GM18858 (cell line): ENCODE data around the gene CPT2.

Source experiments
- ATAC-seq: cut with Tn5 transposase; IDR thresholded peaks from one replicate; pipeline ENCODE4 v1.9.1; 2021; ENCODE audit not compliant: unreplicated experiment

Gene CPT2

GRCh38 chr1:53196485-53197290 lies at the start of gene CPT2:
Gene CPT2, plus strand, starts transcription at chr1:53196824. Its CDS starts 120 bp downstream, at chr1:53196944.
- ATAC-seq: peak; percentile 91

GRCh38 chr1:53147174-53147573 lies 49.5 kb upstream of the CPT2 start:
- ATAC-seq: no peak

GRCh38 chr1:53148123-53148522 lies 48.5 kb upstream of the CPT2 start:
- no peak for ATAC-seq

- ATAC-seq: no peak
Measured at GRCh38 chr1:53153752-53154151, 42.9 kb upstream of the CPT2 start.

- ATAC-seq: no peak
Measured at GRCh38 chr1:53154859-53155438, 41.7 kb upstream of the CPT2 start.

GRCh38 chr1:53155534-53155933 lies 41.1 kb upstream of the CPT2 start:
- ATAC-seq: no peak

GRCh38 chr1:53155945-53156344 lies 40.7 kb upstream of the CPT2 start:
- ATAC-seq: no peak

GRCh38 chr1:53156783-53157182 lies 39.8 kb upstream of the CPT2 start:
- no peak for ATAC-seq

- ATAC-seq: no peak
Measured at GRCh38 chr1:53158900-53159299, 37.7 kb upstream of the CPT2 start.

- ATAC-seq: no peak
Measured at GRCh38 chr1:53160924-53161378, 35.7 kb upstream of the CPT2 start.

GRCh38 chr1:53162621-53163020 lies 34.0 kb upstream of the CPT2 start:
- no peak for ATAC-seq

- ATAC-seq: no peak
Measured at GRCh38 chr1:53163291-53163768, 33.3 kb upstream of the CPT2 start.

- ATAC-seq: no peak
Measured at GRCh38 chr1:53165408-53165961, 31.1 kb upstream of the CPT2 start.

- no peak for ATAC-seq
Measured at GRCh38 chr1:53166366-53166765, 30.3 kb upstream of the CPT2 start.

- ATAC-seq: no peak
Measured at GRCh38 chr1:53166912-53167311, 29.7 kb upstream of the CPT2 start.

- no peak for ATAC-seq
Measured at GRCh38 chr1:53172426-53173128, 24.0 kb upstream of the CPT2 start.

GRCh38 chr1:53174971-53175913 lies 21.4 kb upstream of the CPT2 start:
- ATAC-seq: no peak

- ATAC-seq: no peak
Measured at GRCh38 chr1:53176452-53177208, 20.0 kb upstream of the CPT2 start.

GRCh38 chr1:53180226-53180625 lies 16.4 kb upstream of the CPT2 start:
- no peak for ATAC-seq

- ATAC-seq: no peak
Measured at GRCh38 chr1:53180951-53181350, 15.7 kb upstream of the CPT2 start.
